Pulmonary artery endothelial cell (primary cell): ENCODE measurements around the gene FHOD3. TPM values are rescaled to one million over a fixed set of nuclear protein-coding genes. Genes with fewer than 3 reads are reported as not detected.
"Not testable (repeated sequence)": the region's sequence is repeated elsewhere in the genome, so short reads cannot be mapped to it uniquely, and the experiment has no call there.

ENCODE experiments used
- DNase-seq: peaks from one replicate; pipeline ENCODE4 v3.0.0-alpha.2; 2011; ENCODE audit warnings: low read depth, low spot score
- total RNA-seq: library from RNA; depleted of rRNA; stranded (reverse); fragments of >200 nt; gene quantifications from 2 replicates; pipeline ENCODE4 v1.2.3, GENCODE V29; 2014

FHOD3 gene
- total RNA-seq, 1 donor from 2014 or later = 0.07 TPM

GRCh38 chr18:36537289-36537688 is 239.8 kb downstream of the FHOD3 start:
- no peak for DNase-seq

GRCh38 chr18:36539674-36540231 is 242.2 kb downstream of the FHOD3 start:
- no peak for DNase-seq

GRCh38 chr18:36543030-36543429 is 245.5 kb downstream of the FHOD3 start:
- DNase-seq = no peak

GRCh38 chr18:36543991-36544725 is 246.6 kb downstream of the FHOD3 start:
- DNase-seq = no peak

GRCh38 chr18:36545821-36546427 is 248.4 kb downstream of the FHOD3 start:
- no peak for DNase-seq

GRCh38 chr18:36546876-36547275 is 249.4 kb downstream of the FHOD3 start:
- no peak for DNase-seq

- no peak for DNase-seq
Measured at GRCh38 chr18:36547544-36547943, 250.0 kb downstream of the FHOD3 start.

GRCh38 chr18:36551274-36551673 is 253.8 kb downstream of the FHOD3 start:
- not testable (repeated sequence) for DNase-seq

GRCh38 chr18:36558234-36558633 is 260.7 kb downstream of the FHOD3 start:
- DNase-seq = no peak

- no peak for DNase-seq
Measured at GRCh38 chr18:36559149-36559857, 261.8 kb downstream of the FHOD3 start.

GRCh38 chr18:36560187-36560586 is 262.7 kb downstream of the FHOD3 start:
- no peak for DNase-seq

- no peak for DNase-seq
Measured at GRCh38 chr18:36561046-36561445, 263.5 kb downstream of the FHOD3 start.

- no peak for DNase-seq
Measured at GRCh38 chr18:36564841-36565240, 267.3 kb downstream of the FHOD3 start.

- DNase-seq = no peak
Measured at GRCh38 chr18:36567800-36568199, 270.3 kb downstream of the FHOD3 start.

- DNase-seq = no peak
Measured at GRCh38 chr18:36568487-36568886, 271.0 kb downstream of the FHOD3 start.

- no peak for DNase-seq
Measured at GRCh38 chr18:36572135-36572856, 274.8 kb downstream of the FHOD3 start.

GRCh38 chr18:36576339-36576738 is 278.8 kb downstream of the FHOD3 start:
- no peak for DNase-seq

- DNase-seq = no peak
Measured at GRCh38 chr18:36578871-36579710, 281.6 kb downstream of the FHOD3 start.

- DNase-seq = no peak
Measured at GRCh38 chr18:36580266-36580665, 282.8 kb downstream of the FHOD3 start.

GRCh38 chr18:36580874-36581750 is 283.6 kb downstream of the FHOD3 start:
- DNase-seq = no peak
